Forelimb muscle (tissue), 1 donor: ENCODE results near the gene USP34. TPM values are rescaled to one million over a fixed set of nuclear protein-coding genes. Genes with fewer than 3 reads are reported as not detected.
"Not testable (repeated sequence)": the region's sequence is repeated elsewhere in the genome, so short reads cannot be mapped to it uniquely, and the experiment has no call there.

Experiments
- DNase-seq: peaks from one replicate; pipeline ENCODE4 v3.0.0-alpha.2; 2013; ENCODE audit warnings: low read depth
- polyA plus RNA-seq: library from polyadenylated mRNA; unstranded; fragments of 120-200 nt; gene quantifications from one replicate; pipeline ENCODE4 v1.2.1, GENCODE V29; 2013; ENCODE audit not compliant: insufficient read length

The USP34 gene
- polyA plus RNA-seq, 1 donor = 84.6 TPM

DNA sequence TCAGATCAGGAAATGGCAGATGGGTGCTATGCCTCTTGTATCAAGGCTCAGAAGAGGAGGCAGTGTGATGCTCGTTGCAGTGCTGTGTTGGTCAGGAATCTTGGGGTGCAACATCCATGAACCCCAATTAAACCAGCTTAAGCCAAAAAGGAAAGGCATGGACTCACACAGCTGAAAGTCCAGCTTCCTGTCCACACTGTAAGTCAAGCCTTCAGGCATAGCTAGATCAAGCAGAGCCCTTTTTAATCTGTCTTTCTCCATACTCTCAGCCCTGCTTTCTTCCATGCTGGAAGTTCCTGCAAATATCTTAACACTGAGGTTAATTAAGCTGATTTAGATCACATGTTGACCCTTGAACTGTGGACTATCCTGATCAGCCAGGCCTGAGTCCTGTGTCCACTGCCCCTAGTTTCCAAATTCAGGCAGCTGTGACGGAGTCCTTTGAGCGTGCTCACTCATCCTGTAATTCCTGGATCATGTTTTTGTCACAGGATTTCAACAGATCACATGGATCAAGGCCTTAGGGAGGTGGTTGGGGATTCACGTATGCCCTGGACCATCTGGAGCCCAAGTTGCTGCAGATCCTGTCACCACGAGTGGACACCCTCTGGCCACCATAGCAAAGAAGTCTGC is 313.4 kb downstream of the USP34 start:
- no peak for DNase-seq

DNA sequence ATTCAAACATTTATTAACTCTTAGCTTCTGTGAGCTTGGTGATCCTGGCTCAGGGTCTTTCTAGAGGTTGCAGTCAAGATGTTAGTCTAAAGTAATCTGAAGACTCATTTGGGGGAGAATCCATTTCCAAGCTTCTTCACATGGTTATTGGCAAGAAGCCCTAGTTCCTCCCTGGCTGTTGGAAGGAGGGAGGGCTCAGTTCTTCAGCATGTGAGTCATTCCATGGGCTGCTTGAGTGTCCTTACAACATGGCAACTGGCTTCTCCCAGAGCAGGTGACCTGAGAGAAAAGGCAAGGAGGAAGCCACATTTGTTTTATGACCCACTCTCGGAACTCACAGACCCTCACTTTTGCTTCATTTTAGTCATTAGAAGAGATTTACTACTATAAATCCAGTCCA is 319.5 kb downstream of the USP34 start:
- no peak for DNase-seq

DNA sequence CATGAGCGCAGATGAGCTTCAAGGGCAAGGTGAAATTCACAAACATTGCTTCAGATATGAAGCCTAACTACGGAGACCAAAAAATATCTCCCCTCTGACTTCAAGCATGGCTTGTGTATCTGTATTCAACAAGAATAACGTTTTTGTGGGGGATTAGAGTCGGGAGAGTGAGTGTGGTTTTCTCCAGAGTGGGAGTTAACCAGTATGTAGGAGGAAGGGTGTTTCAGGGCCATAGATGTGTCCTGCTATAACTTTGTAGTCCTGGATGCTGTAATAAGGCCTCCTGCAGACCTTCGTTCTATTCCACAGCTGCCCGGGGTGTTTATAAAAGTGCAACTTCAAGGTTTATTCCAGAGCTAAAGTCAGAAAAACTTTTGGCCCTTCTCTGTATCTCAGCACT is 321.8 kb downstream of the USP34 start:
- no peak for DNase-seq

DNA sequence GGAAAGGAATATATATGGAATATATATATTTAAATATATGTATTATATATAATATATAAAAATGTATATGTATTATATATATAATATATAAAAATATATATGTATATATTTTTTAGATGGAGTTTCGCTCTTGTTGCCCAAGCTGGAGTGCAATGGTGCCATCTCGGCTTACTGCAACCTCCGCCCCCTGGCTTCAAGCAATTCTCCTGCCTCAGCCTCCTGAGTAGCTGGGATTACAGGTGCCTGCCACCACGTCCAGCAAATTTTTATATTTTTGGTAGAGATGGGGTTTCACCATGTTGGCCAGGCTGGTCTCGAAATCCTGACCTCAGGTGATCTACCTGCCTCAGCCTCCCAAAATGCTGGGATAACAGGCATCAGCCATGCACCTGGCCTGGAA is 322.8 kb downstream of the USP34 start:
- not testable (repeated sequence) for DNase-seq

DNA sequence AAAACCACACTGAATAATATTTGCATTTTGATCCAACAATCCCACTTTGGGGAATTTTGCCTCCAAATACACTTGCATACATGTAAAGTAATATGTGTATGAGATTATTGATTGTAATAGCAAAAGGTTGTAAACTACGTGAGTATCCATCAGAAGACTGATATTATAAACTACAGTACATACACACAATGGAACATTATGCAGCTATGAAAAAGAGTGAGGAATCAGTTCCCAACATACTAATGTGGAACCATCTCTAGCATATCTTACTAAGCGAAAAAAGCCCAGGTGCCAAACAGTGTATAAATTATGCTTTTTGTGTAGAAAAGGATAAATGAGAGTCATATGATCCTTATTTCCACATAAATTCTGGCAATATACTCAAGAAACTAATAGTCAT is 324.9 kb downstream of the USP34 start:
- DNase-seq = no peak

DNA sequence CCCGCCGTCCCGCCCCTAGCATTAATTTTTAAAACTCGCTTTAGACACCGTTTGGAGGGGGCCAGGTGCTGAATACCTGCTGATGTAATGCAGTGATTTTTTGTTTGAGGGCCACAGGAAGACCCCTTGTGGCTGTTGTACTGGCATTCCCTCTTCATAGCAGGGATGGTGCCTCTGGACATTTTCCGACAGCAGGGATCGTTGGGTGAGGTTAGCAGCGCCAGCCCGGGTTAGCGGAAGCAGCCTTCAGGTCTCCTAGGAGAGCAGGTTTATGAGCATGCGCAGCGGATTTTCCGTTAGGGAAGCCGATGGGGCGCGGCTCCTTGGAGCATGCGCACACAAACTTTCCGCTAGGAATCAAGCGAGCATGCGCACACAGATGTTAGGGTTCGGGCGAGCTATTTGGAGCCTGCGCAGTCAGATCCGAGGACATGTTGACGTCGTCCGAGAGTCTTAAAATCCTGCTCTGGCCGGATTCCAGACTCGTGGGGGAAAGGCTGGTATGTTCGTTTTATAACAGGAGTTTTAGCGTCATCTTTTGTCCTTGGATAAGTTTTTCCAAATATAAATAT is 326.1 kb downstream of the USP34 start:
- DNase-seq = peak; percentile 99

DNA sequence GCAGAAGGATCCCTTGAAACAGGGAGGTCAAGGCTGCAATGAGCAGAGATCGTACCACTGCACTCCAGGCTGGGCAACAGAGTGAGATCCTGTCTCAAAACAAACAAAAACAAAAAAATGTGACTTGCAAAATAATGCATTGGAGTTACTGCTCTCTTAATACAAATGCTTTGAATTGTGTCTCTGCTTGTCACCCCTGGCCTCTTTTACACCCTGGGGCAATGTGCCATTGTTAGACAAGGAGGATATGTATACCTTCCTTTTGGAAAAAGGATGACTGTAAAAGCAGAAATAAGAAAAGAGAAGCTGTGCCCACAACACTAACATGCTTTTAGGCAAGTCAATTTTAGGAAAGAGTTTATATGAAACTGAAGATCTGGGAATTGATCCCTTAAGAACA is 329.7 kb downstream of the USP34 start:
- no peak for DNase-seq

DNA sequence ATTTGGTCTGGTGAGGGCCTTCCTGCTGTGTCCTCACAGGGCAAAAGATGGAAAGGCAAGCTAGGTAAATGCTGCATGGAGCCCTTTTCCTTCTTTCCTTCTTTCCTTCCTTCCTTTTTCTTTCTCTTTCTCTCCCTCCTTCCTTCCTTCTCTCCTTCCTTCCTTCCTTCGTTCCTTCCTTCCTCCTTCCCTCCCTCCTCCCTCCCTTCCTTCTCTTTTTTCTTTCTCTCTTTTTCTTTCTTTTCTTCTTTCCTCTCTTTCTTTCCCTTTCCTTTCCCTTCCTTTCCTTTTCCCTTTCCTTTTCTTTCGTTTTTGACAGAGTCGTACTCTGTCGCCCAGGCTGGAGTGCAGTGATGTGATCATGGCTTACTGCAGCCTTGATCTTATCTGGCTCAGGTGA is 332.0 kb downstream of the USP34 start:
- no peak for DNase-seq

Other genes with a start within 250 kb of the USP34 start
- 132 TPM for gene XPO1, start 67.3 kb upstream of the USP34 start, polyA plus RNA-seq